ENCODE data around the gene GALNT17.
"Not testable (repeated sequence)": the region's sequence is repeated elsewhere in the genome, so short reads cannot be mapped to it uniquely, and the experiment has no call there.

The GALNT17 gene

DNA sequence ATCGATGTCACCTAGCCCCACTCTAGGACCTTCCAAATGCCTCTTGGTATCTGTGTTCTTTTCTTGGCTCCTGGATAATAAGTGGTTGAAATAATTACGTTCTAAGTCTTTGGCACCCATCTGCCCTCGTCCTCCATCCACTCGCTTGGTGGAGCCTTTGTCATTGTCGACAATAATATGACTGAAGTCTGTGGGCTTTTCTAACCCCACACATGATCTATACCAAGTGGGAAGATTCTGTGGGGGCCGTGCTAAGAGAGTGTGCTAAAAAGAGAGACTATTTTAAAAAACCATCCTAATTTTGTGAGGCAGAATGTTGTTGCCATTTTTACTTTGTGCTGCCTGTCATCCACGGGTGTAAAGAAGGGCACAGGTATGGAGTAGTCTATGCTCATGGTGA lies 113.1 kb downstream of the GALNT17 start:
- Histone ChIP-seq H3K9me3 (ENCODE audit: control insufficient read depth in 2 of 2, low read length in 2 of 2) (no peaks in the 10 kb centered on the region), H3K36me3 (ENCODE audit: control insufficient read depth in 2 of 2, insufficient read depth in 2 of 2, low read length in 2 of 2) (no peaks in the 10 kb centered on the region), H3K9ac (ENCODE audit: low read depth in 1 of 2, low read length in 2 of 2) (no peak overlapping the region), H3K4me1 (ENCODE audit: control insufficient read depth in 2 of 2, insufficient read depth in 2 of 2, low read length in 2 of 2) (no peaks in the 10 kb centered on the region), H3K27me3 (ENCODE audit: control insufficient read depth in 2 of 2, insufficient read depth in 2 of 2, low read length in 2 of 2) (no peaks in the 10 kb centered on the region), H3K27ac (ENCODE audit: low read depth in 2 of 2, low read length in 2 of 2) (no peak overlapping the region), H3K4me3 (ENCODE audit: low read length in 2 of 2) (no peak overlapping the region)

DNA sequence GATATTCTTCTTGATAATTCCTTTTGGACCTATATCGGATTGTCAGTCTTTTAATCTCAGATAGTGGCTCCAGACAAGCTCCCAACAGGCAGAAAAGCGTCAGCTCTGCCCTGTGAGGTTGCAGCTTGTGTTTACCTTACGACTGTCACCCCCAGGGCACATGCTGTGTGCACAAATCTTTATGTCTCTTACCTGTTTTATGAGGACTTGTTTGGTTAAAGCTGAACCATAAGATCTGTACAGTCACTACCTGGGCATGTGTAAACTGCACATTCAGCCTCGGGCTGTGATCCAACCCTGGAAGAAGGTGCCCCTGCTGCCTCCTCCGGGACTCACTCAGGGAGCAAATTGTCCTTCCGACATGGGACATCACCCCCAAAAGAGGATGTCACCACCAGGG lies 119.8 kb downstream of the GALNT17 start:
- H3K9ac ChIP-seq (ENCODE audit: low read depth in 1 of 2, low read length in 2 of 2) = no peak overlapping the region
- no peaks in the 10 kb centered on the region for H3K9me3 ChIP-seq (ENCODE audit: control insufficient read depth in 2 of 2, low read length in 2 of 2)
- no peaks in the 10 kb centered on the region for H3K36me3 ChIP-seq (ENCODE audit: control insufficient read depth in 2 of 2, insufficient read depth in 2 of 2, low read length in 2 of 2)
- H3K4me1 ChIP-seq (ENCODE audit: control insufficient read depth in 2 of 2, insufficient read depth in 2 of 2, low read length in 2 of 2) = no peaks in the 10 kb centered on the region
- H3K27ac ChIP-seq (ENCODE audit: low read depth in 2 of 2, low read length in 2 of 2) = no peak overlapping the region
- no peak overlapping the region for H3K4me3 ChIP-seq (ENCODE audit: low read length in 2 of 2)
- H3K27me3 ChIP-seq (ENCODE audit: control insufficient read depth in 2 of 2, insufficient read depth in 2 of 2, low read length in 2 of 2) = no peaks in the 10 kb centered on the region

- Histone ChIP-seq H3K27ac (ENCODE audit: low read depth in 2 of 2, low read length in 2 of 2) (no peak overlapping the region), H3K4me3 (ENCODE audit: low read length in 2 of 2) (no peak overlapping the region)
Measured at GRCh38 chr7:71254751-71255150, 122.8 kb downstream of the GALNT17 start.

GRCh38 chr7:71255537-71256178 lies 123.7 kb downstream of the GALNT17 start:
- H3K9ac ChIP-seq (ENCODE audit: low read depth in 1 of 2, low read length in 2 of 2) = no peak overlapping the region
- H3K27me3 ChIP-seq (ENCODE audit: control insufficient read depth in 2 of 2, insufficient read depth in 2 of 2, low read length in 2 of 2) = no peaks in the 10 kb centered on the region
- no peak overlapping the region for H3K4me3 ChIP-seq (ENCODE audit: low read length in 2 of 2)
- H3K4me1 ChIP-seq (ENCODE audit: control insufficient read depth in 2 of 2, insufficient read depth in 2 of 2, low read length in 2 of 2) = no peaks in the 10 kb centered on the region
- no peaks in the 10 kb centered on the region for H3K36me3 ChIP-seq (ENCODE audit: control insufficient read depth in 2 of 2, insufficient read depth in 2 of 2, low read length in 2 of 2)
- H3K9me3 ChIP-seq (ENCODE audit: control insufficient read depth in 2 of 2, low read length in 2 of 2) = no peaks in the 10 kb centered on the region
- H3K27ac ChIP-seq (ENCODE audit: low read depth in 2 of 2, low read length in 2 of 2) = no peak overlapping the region

More at GRCh38 chr7:71254751-71255150, 122.8 kb downstream of the GALNT17 start:
- H3K4me1 ChIP-seq (ENCODE audit: control insufficient read depth in 2 of 2, insufficient read depth in 2 of 2, low read length in 2 of 2) = no peaks in the 10 kb centered on the region
- H3K36me3 ChIP-seq (ENCODE audit: control insufficient read depth in 2 of 2, insufficient read depth in 2 of 2, low read length in 2 of 2) = no peaks in the 10 kb centered on the region
- no peaks in the 10 kb centered on the region for H3K27me3 ChIP-seq (ENCODE audit: control insufficient read depth in 2 of 2, insufficient read depth in 2 of 2, low read length in 2 of 2)
- no peak overlapping the region for H3K9ac ChIP-seq (ENCODE audit: low read depth in 1 of 2, low read length in 2 of 2)
- H3K9me3 ChIP-seq (ENCODE audit: control insufficient read depth in 2 of 2, low read length in 2 of 2) = no peaks in the 10 kb centered on the region

DNA sequence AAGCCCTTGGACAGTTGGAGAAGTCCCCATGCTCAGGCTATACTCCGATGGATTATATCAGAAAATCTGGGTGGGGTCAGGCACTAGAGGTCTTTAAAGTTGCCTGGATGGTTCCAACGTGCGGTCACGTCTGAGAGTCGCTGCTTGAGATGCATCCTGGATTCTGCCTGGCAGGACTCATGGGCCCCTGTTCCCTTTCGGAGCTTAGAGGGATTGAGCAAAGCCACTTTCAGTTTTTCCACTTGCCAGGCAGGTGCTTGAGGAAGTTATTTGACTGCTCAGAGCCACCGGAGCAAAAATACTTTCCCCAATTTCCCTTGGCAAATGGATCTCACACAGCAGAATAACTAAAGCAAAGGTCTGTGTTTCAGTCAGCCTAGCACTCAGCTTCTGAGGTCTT lies 129.1 kb downstream of the GALNT17 start:
- Histone ChIP-seq H3K27ac (ENCODE audit: low read depth in 2 of 2, low read length in 2 of 2) (no peak overlapping the region), H3K4me3 (ENCODE audit: low read length in 2 of 2) (no peak overlapping the region), H3K27me3 (ENCODE audit: control insufficient read depth in 2 of 2, insufficient read depth in 2 of 2, low read length in 2 of 2) (no peaks in the 10 kb centered on the region), H3K4me1 (ENCODE audit: control insufficient read depth in 2 of 2, insufficient read depth in 2 of 2, low read length in 2 of 2) (no peaks in the 10 kb centered on the region), H3K36me3 (ENCODE audit: control insufficient read depth in 2 of 2, insufficient read depth in 2 of 2, low read length in 2 of 2) (no peaks in the 10 kb centered on the region), H3K9me3 (ENCODE audit: control insufficient read depth in 2 of 2, low read length in 2 of 2) (peaks cover 3 to 4% of the 10 kb centered on the region in 2 donors), H3K9ac (ENCODE audit: low read depth in 1 of 2, low read length in 2 of 2) (no peak overlapping the region)

DNA sequence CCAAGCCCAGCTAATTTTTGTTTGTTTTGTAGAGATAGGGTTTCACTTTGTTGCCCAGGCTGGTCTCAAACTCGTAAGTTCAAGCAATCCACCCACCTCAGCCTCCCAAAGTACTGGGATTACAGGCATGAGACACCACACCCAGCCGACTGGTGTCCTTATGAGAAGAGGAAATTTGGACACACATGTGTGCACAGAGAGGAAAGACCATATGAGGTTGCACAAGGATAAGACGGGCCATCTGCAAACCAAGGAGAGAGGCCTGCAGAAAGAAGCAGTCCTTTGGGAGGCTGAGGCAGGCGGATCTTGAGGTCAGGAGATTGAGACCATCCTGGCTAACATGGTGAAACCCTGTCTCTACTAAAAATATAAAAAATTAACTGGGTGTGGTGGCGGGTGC lies 130.9 kb downstream of the GALNT17 start:
- H3K9me3 ChIP-seq (ENCODE audit: control insufficient read depth in 2 of 2, low read length in 2 of 2); H3K9ac ChIP-seq (ENCODE audit: low read depth in 1 of 2, low read length in 2 of 2); H3K4me1 ChIP-seq (ENCODE audit: control insufficient read depth in 2 of 2, insufficient read depth in 2 of 2, low read length in 2 of 2); H3K27me3 ChIP-seq (ENCODE audit: control insufficient read depth in 2 of 2, insufficient read depth in 2 of 2, low read length in 2 of 2); H3K4me3 ChIP-seq (ENCODE audit: low read length in 2 of 2); H3K27ac ChIP-seq (ENCODE audit: low read depth in 2 of 2, low read length in 2 of 2); H3K36me3 ChIP-seq (ENCODE audit: control insufficient read depth in 2 of 2, insufficient read depth in 2 of 2, low read length in 2 of 2): not testable (repeated sequence)

DNA sequence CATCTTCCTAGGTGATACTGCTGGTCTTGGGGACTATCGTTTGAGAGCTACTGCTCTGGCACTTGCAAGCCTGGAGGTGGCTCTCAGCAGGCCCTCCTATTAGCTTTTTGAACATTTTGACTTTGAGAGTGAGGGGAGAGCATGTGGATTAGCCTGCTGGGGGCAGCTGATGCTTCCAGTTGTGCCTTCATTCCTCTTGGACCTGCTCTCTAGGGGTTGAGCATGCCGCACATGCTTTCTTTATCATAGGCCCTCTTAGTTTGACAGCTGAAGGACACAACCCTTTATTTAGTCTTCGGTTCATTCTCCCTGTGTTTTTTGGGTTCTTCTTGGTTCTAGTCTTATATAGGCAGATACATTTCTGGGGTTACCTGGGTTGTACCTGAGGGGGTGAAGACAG lies 132.1 kb downstream of the GALNT17 start:
- Histone ChIP-seq H3K9ac (ENCODE audit: low read depth in 1 of 2, low read length in 2 of 2) (no peak overlapping the region), H3K27ac (ENCODE audit: low read depth in 2 of 2, low read length in 2 of 2) (no peak overlapping the region), H3K27me3 (ENCODE audit: control insufficient read depth in 2 of 2, insufficient read depth in 2 of 2, low read length in 2 of 2) (no peaks in the 10 kb centered on the region), H3K4me1 (ENCODE audit: control insufficient read depth in 2 of 2, insufficient read depth in 2 of 2, low read length in 2 of 2) (no peaks in the 10 kb centered on the region), H3K9me3 (ENCODE audit: control insufficient read depth in 2 of 2, low read length in 2 of 2) (peaks cover 3 to 4% of the 10 kb centered on the region in 2 donors), H3K4me3 (ENCODE audit: low read length in 2 of 2) (no peak overlapping the region), H3K36me3 (ENCODE audit: control insufficient read depth in 2 of 2, insufficient read depth in 2 of 2, low read length in 2 of 2) (no peaks in the 10 kb centered on the region)

GRCh38 chr7:71266912-71267311 lies 135.0 kb downstream of the GALNT17 start:
- no peaks in the 10 kb centered on the region for H3K36me3 ChIP-seq (ENCODE audit: control insufficient read depth in 2 of 2, insufficient read depth in 2 of 2, low read length in 2 of 2)
- H3K9ac ChIP-seq (ENCODE audit: low read depth in 1 of 2, low read length in 2 of 2) = no peak overlapping the region
- H3K27ac ChIP-seq (ENCODE audit: low read depth in 2 of 2, low read length in 2 of 2) = no peak overlapping the region
- H3K4me3 ChIP-seq (ENCODE audit: low read length in 2 of 2) = no peak overlapping the region
- no peaks in the 10 kb centered on the region for H3K4me1 ChIP-seq (ENCODE audit: control insufficient read depth in 2 of 2, insufficient read depth in 2 of 2, low read length in 2 of 2)
- H3K27me3 ChIP-seq (ENCODE audit: control insufficient read depth in 2 of 2, insufficient read depth in 2 of 2, low read length in 2 of 2) = no peaks in the 10 kb centered on the region
- peaks cover 3 to 4% of the 10 kb centered on the region in 2 donors for H3K9me3 ChIP-seq (ENCODE audit: control insufficient read depth in 2 of 2, low read length in 2 of 2)

- H3K9me3 ChIP-seq (ENCODE audit: control insufficient read depth in 2 of 2, low read length in 2 of 2) = peaks cover 3 to 4% of the 10 kb centered on the region in 2 donors
Measured at GRCh38 chr7:71267734-71268469, 136.0 kb downstream of the GALNT17 start.

DNA sequence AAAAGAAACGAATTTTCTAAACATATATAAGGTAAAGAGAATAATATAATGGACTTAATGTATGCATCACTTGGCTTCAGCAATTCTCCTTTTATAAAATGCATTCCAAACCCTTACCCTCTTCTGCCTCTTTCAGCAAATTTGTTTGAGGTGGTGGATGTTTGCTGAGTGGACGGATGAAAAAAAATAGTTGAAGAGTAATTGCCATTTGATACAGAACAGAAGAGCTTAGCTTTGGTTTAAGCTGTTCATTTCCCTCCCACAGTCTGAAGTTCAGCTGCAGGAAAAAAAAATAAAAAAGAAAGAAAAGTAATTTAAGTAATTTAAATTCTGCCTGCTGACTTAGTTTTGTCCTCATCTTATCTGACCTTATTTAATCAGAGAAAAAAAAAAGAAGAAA lies 138.6 kb downstream of the GALNT17 start:
- Histone ChIP-seq H3K9ac (ENCODE audit: low read depth in 1 of 2, low read length in 2 of 2) (no peak overlapping the region), H3K36me3 (ENCODE audit: control insufficient read depth in 2 of 2, insufficient read depth in 2 of 2, low read length in 2 of 2) (no peaks in the 10 kb centered on the region), H3K4me3 (ENCODE audit: low read length in 2 of 2) (no peak overlapping the region), H3K27me3 (ENCODE audit: control insufficient read depth in 2 of 2, insufficient read depth in 2 of 2, low read length in 2 of 2) (no peaks in the 10 kb centered on the region), H3K9me3 (ENCODE audit: control insufficient read depth in 2 of 2, low read length in 2 of 2) (peaks cover 0 to 1% of the 10 kb centered on the region in 2 donors), H3K4me1 (ENCODE audit: control insufficient read depth in 2 of 2, insufficient read depth in 2 of 2, low read length in 2 of 2) (no peaks in the 10 kb centered on the region), H3K27ac (ENCODE audit: low read depth in 2 of 2, low read length in 2 of 2) (no peak overlapping the region)

More at GRCh38 chr7:71267734-71268469, 136.0 kb downstream of the GALNT17 start:
- Histone ChIP-seq H3K4me3 (ENCODE audit: low read length in 2 of 2) (no peak overlapping the region), H3K36me3 (ENCODE audit: control insufficient read depth in 2 of 2, insufficient read depth in 2 of 2, low read length in 2 of 2) (no peaks in the 10 kb centered on the region), H3K9ac (ENCODE audit: low read depth in 1 of 2, low read length in 2 of 2) (no peak overlapping the region), H3K27ac (ENCODE audit: low read depth in 2 of 2, low read length in 2 of 2) (no peak overlapping the region), H3K4me1 (ENCODE audit: control insufficient read depth in 2 of 2, insufficient read depth in 2 of 2, low read length in 2 of 2) (no peaks in the 10 kb centered on the region), H3K27me3 (ENCODE audit: control insufficient read depth in 2 of 2, insufficient read depth in 2 of 2, low read length in 2 of 2) (no peaks in the 10 kb centered on the region)
